ENCODE measurements around the gene ICOS. TPM values are rescaled to one million over a fixed set of nuclear protein-coding genes. Genes with fewer than 3 reads are reported as not detected.

ICOS gene
- total and polyA plus RNA-seq, 2 of the 8 experiments (the other 6 are each of a cell fraction or from before 2014, with no cell fraction given), result not detected

DNA sequence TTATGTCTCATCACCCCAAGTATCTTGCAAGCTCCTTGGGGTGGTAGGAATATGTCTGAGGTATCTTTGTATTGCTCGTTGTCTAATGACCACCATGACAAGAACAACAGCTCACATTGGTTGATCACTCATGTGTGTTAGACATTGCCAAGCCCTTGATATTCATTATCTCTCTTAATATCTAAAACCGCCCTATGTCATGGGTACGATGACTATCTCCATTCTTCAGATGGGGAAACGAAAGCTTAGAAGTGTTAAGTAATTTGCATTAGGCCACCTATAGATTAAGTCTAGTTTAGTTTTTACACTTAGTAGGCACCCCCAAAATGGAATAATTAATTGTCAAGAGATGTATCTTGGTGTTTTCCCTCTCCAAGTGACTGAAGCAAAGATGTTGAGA is 57.0 kb downstream of the ICOS start:
- Histone ChIP-seq H2BK12ac (ENCODE audit: low read depth, low read length) (no peak overlapping the region), H3K4ac (replicated peaks; ENCODE audit: insufficient read length, low read depth, low read length) (no peak overlapping the region), H4K91ac (replicated peaks; ENCODE audit: insufficient read length, low read length) (no peak overlapping the region), H3K4me1 (replicated peaks in 1 of 4; ENCODE audit: control insufficient read depth in 3 of 4, insufficient read depth in 4 of 4, low read length in 3 of 4) (no peaks in the 10 kb centered on the region), H3K18ac (ENCODE audit: extremely low read depth, low read length) (no peak overlapping the region), H3K36me3 (ENCODE audit: control insufficient read depth in 2 of 4, insufficient read depth in 4 of 4, low read length in 3 of 4) (no peaks in the 10 kb centered on the region; a peak in 1 of 8 replicates), H3K4me3 (ENCODE audit: extremely low read depth in 1 of 4, insufficient read depth in 2 of 4, low read depth in 3 of 4, low read length in 4 of 4) (no peak overlapping the region), H3K27ac (ENCODE audit: low read depth, low read length) (no peak overlapping the region), H3K14ac (ENCODE audit: insufficient read length) (no peak overlapping the region), H4K5ac (ENCODE audit: insufficient read length, low read depth, low read length) (no peak overlapping the region), H3K9ac (replicated peaks in 1 of 4; ENCODE audit: extremely low read depth in 1 of 4, low read depth in 3 of 4, low read length in 3 of 4) (no peak overlapping the region), H3K27me3 (replicated peaks in 1 of 4; ENCODE audit: control insufficient read depth in 3 of 4, extremely low read depth in 1 of 4, insufficient read depth in 3 of 4, low read length in 3 of 4) (no peaks in the 10 kb centered on the region), H4K20me1 (replicated peaks in 1 of 2; ENCODE audit: control insufficient read depth in 1 of 2, insufficient read depth in 2 of 2, low read length in 2 of 2) (no peaks in the 10 kb centered on the region), H2BK15ac (ENCODE audit: low read length) (no peak overlapping the region), H3K79me2 (ENCODE audit: control insufficient read depth in 1 of 2, insufficient read depth in 2 of 2, low read length in 2 of 2) (no peaks in the 10 kb centered on the region), H2BK120ac (replicated peaks; ENCODE audit: low read depth, low read length) (no peak overlapping the region), H3K56ac (replicated peaks; ENCODE audit: insufficient read length, low read depth, low read length) (no peak overlapping the region), H3K79me1 (ENCODE audit: low read depth, low read length) (no peaks in the 10 kb centered on the region), H3K4me2 (ENCODE audit: insufficient read depth in 1 of 2, low read depth in 2 of 2, low read length in 2 of 2) (no peak overlapping the region), H2AK5ac (ENCODE audit: low read depth, low read length) (no peak overlapping the region), H4K8ac (ENCODE audit: extremely low read depth, insufficient read depth, low read length) (no peak overlapping the region), H2AFZ (ENCODE audit: low read length) (no peak overlapping the region), H2BK20ac (ENCODE audit: low read length) (no peak overlapping the region), H3K23ac (ENCODE audit: insufficient read length) (no peak overlapping the region), H3K23me2 (ENCODE audit: low read depth, low read length) (no peaks in the 10 kb centered on the region), H2BK5ac (ENCODE audit: low read depth, low read length) (no peak overlapping the region), H3K9me3 (ENCODE audit: insufficient read depth in 2 of 2, low read depth in 1 of 2, low read length in 1 of 2) (no peaks in the 10 kb centered on the region)
- TF ChIP-seq RXRA (IDR thresholded peaks at IDR 0.05; ENCODE audit: insufficient read depth, low read depth, low read length), result no peak
- TF ChIP-seq TAF7 (optimal IDR thresholded peaks at IDR 0.05; ENCODE audit: borderline replicate concordance, low read depth, low read length), result no peak
- TF ChIP-seq SIN3A (conservative IDR thresholded peaks at IDR 0.05 in 1 of 2, IDR thresholded peaks at IDR 0.05 in 1 of 2; ENCODE audit: low read depth in 1 of 2, low read length in 2 of 2), result no peak
- no peak for TF ChIP-seq SAP30 (IDR thresholded peaks at IDR 0.05; ENCODE audit: insufficient read depth, insufficient replicate concordance, low read length)
- no peak for TF ChIP-seq HDAC6 (IDR thresholded peaks at IDR 0.05; ENCODE audit: low read depth, low read length)
- TF ChIP-seq, protein P1, sequence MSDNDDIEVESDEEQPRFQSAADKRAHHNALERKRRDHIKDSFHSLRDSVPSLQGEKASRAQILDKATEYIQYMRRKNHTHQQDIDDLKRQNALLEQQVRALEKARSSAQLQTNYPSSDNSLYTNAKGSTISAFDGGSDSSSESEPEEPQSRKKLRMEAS (IDR thresholded peaks at IDR 0.05), result no peak
- no peak for TF ChIP-seq POU5F1 (IDR thresholded peaks at IDR 0.05; ENCODE audit: low read depth, low read length)
- no peak for TF ChIP-seq RAD21 (IDR thresholded peaks at IDR 0.05 in 1 of 2, conservative IDR thresholded peaks at IDR 0.05 in 1 of 2; ENCODE audit: low read depth in 2 of 2, low read length in 2 of 2)
- TF ChIP-seq ASH2L (IDR thresholded peaks at IDR 0.05; ENCODE audit: low read length), result no peak
- TF ChIP-seq POLR2AphosphoS5 (IDR thresholded peaks at IDR 0.05; ENCODE audit: low read depth, low read length), result no peak
- WGBS, 2 experiments (ENCODE audit: extremely low coverage in 1 of 2, insufficient coverage in 1 of 2, insufficient read length in 1 of 2, insufficient replicate concordance in 2 of 2, low coverage in 1 of 2, low lambda C conversion rate in 2 of 2, missing lambda C conversion rate in 1 of 2), result 91% methylated on average over 4 of the region's 4 CpGs; no CpG with 5 or more reads in 1 of the 2 experiments
- DNase-seq (ENCODE audit: low read depth in 1 of 2, low spot score in 2 of 2), result no peak
- ChIA-PET CTCF (ENCODE audit: partially characterized antibody) (interaction anchor here (1.5 kb wide), 1 partner anchor 8 kb away, joined by 3 read pairs; no protein-coding TSS in a partner anchor), POLR2A (ENCODE audit: partially characterized antibody) (interaction anchor here (0.6 kb wide), 1 partner anchor 1983 kb away, joined by 3 read pairs; no protein-coding TSS in a partner anchor)
- FAIRE-seq, result no peak

All from H1 (cell line).